Pancreas (tissue), 10 donors: ENCODE data around the gene PARL. TPM values are rescaled to one million over a fixed set of nuclear protein-coding genes. Genes with fewer than 3 reads are reported as not detected.

Source experiments
- ATAC-seq, 4 donors: fragments of 200-7000 bp; cut with Tn5 transposase; one replicate each; pipeline versions ENCODE4 v1.8.0 to v1.9.1; 2020; ENCODE audit warnings: mild to moderate bottlenecking in 4 of 4, moderate library complexity in 4 of 4
- DNase-seq, 6 donors: peaks; one replicate each; pipeline ENCODE4 v3.0.0-alpha.2; 2020
- FAIRE-seq: peaks from 2 replicates; lab custom pipeline; 2012; peaks lifted over from hg19 to GRCh38; lab: Jason Lieb, UNC
- H3K27ac ChIP-seq, 4 donors: fragments of 200-600 bp; sonication (generic); 1 replicate in 3 of 4; 2 replicates in 1 of 4; pipeline versions ENCODE4 v1.5.0 to v1.8.0; 2020
- H3K27me3 ChIP-seq, 4 donors: fragments of 200-600 bp; one replicate each; pipeline ENCODE4 v1.8.0; 2021
- H3K36me3 ChIP-seq, 3 donors: fragments of 200-600 bp; sonication (generic) in 1 of 3; one replicate each; pipeline versions ENCODE4 v1.5.0 to v1.8.0; 2020 to 2021
- H3K4me1 ChIP-seq, 3 donors: fragments of 200-600 bp; one replicate each; pipeline ENCODE4 v1.8.0; 2021
- H3K4me3 ChIP-seq, 4 donors: fragments of 200-600 bp; sonication (generic) in 2 of 4; one replicate each; pipeline versions ENCODE4 v1.5.0 to v1.8.0; 2020 to 2021
- H3K9me3 ChIP-seq, 4 donors: fragments of 200-600 bp; one replicate each; pipeline ENCODE4 v1.8.0; 2021
- CTCF ChIP-seq, 4 donors: fragments of 200-600 bp; sonication (generic) in 3 of 4; IDR thresholded peaks; one replicate each; pipeline versions ENCODE4 v1.5.0 to v1.8.0; 2021; ENCODE audit warnings: antibody characterized with exemption in 4 of 4
- WGBS, 2 donors: extraction: QIAGEN DNeasy Blood & Tissue Kit; methylation state at CpG; one replicate each; pipeline ENCODE4 v1.1.7; 2013; 5-methylcytosine and 5-hydroxymethylcytosine counted together
- intact Hi-C, 3 donors: fragments of 100-400 bp; cut with DNase I; formaldehyde crosslinking; loops; one replicate each; pipeline versions ENCODE4 v1.11.1 to v1.14.2; 2022
- polyA plus RNA-seq, 2 donors: library from polyadenylated mRNA; stranded (reverse); fragments of 200-250 nt; gene quantifications; one replicate each; pipeline ENCODE4 v1.2.3, GENCODE V29; 2013
- total RNA-seq, 6 donors: library from RNA; stranded (reverse); fragmentation: NEBNext Ultra II Directional in 4 of 6; extraction: Animal tissue kit (Norgen Biotek cat#: 25700) in 4 of 6; gene quantifications; one replicate each; pipeline versions ENCODE4 v1.2.1 to v1.2.4, GENCODE V29; 2021 to 2023
- donor health status: healthy with polysubstance abuse.
- donor health status: DM: no; HTN: no; CAD: no; lungs with moderate emphysema.
- donor health status: DM: no; HTN: no; CAD: no.
- donor health status: control.
- donor health status: control.
- donor health status: Bipolar disorder and iron deficiency.
- donor health status: DM: yes; HTN: yes; CAD: no.
- donor health status: DM: no; HTN: no; CAD: no.
- donor health status: DM: no; HTN: no; CAD: no.
- donor health status: DM: yes; HTN: yes; CAD: no.

The PARL gene
- total and polyA plus RNA-seq, 8 donors = 26.4 to 65.8 (median 36.1) TPM

- 89 to 95% methylated on average over 6 of the region's 6 CpGs for WGBS, 2 donors
- no peak overlapping the region for H3K4me3 ChIP-seq
- TF ChIP-seq CTCF (IDR thresholded peaks at IDR 0.05) = no peak
- H3K27me3 ChIP-seq = no peaks in the 10 kb centered on the region
- no peaks in the 10 kb centered on the region for H3K9me3 ChIP-seq
- ATAC-seq (no peak), FAIRE-seq (no peak), DNase-seq (no peak)
- H3K4me1 ChIP-seq = no peaks in the 10 kb centered on the region
- intact Hi-C loops = no loop called here
- H3K27ac ChIP-seq = no peak overlapping the region
- peaks cover 0 to 2% (median 0%) of the 10 kb centered on the region in 3 donors for H3K36me3 ChIP-seq
Observed at GRCh38 chr3:183819831-183820230, 64.8 kb downstream of the PARL start.

GRCh38 chr3:183818706-183819624, 65.7 kb downstream of the PARL start:
- FAIRE-seq (no peak), DNase-seq (no peak)
- intact Hi-C loops = no loop called here

DNA sequence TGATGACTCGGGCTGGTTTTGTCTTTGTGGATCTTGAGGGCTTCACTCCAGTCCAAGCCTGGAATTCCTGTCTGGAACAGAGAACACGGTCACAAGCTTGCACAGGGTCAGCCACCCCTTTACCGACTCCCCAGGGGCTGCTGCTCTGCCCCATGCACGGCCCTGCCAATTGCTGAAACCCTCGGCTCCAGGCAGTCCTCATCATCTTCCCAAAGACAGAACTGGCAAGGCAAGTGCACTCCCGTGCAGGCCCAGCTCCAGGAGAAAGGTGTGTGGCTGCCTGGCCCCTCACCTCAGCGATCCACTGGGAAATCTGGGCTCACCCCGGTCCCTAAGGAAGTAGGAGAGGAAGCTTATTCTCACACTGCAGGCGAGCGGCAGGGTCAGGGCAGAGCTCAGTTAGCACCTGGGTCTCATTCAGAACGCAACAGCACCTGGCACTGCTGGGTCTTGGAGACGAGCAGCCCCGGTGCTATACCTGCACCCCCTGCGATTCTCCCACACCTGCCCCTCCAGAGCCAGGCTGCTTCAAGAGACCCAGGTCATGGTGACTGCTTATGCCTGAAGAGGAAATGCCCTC, 66.5 kb downstream of the PARL start:
- H3K9me3 ChIP-seq = no peaks in the 10 kb centered on the region
- DNase-seq = no peak
- 91 to 97% methylated on average over 14 of the region's 14 CpGs for WGBS, 2 donors
- no peak overlapping the region for H3K27ac ChIP-seq
- intact Hi-C loops = no loop called here
- FAIRE-seq = no peak
- peaks cover 0 to 2% (median 0%) of the 10 kb centered on the region in 3 donors for H3K36me3 ChIP-seq
- H3K4me3 ChIP-seq = no peak overlapping the region
- no peak for TF ChIP-seq CTCF (IDR thresholded peaks at IDR 0.05)
- H3K27me3 ChIP-seq = no peaks in the 10 kb centered on the region
- H3K4me1 ChIP-seq = no peaks in the 10 kb centered on the region
- no peak for ATAC-seq

More at GRCh38 chr3:183818706-183819624, 65.7 kb downstream of the PARL start:
- H3K4me3 ChIP-seq = no peak overlapping the region
- H3K4me1 ChIP-seq = no peaks in the 10 kb centered on the region
- TF ChIP-seq CTCF (IDR thresholded peaks at IDR 0.05) = no peak
- no peak overlapping the region for H3K27ac ChIP-seq
- H3K36me3 ChIP-seq = peaks cover 0 to 2% (median 0%) of the 10 kb centered on the region in 3 donors
- no peaks in the 10 kb centered on the region for H3K9me3 ChIP-seq
- 92 to 93% methylated on average over 23 to 25 of the region's 25 CpGs for WGBS, 2 donors
- ATAC-seq = no peak
- H3K27me3 ChIP-seq = no peaks in the 10 kb centered on the region

DNA sequence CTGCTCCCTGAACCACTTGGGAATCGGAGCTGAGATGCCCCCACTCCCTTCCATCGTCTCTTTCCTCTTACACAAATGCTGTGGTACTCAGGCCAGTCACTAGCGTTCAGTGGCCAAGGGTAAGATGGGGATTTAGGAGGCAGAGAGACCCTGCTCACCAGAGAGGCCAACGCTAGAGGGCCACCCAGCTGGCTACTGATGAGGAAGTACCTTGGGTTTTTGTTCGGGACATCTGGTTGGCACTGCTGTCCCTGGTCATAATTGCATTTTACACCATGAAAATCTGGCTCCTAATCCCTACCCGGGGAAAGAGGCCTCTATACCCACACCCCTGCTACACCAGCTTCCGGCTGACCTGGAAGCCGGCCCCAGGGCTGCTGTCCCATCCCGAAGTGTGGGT, 67.0 kb downstream of the PARL start:
- FAIRE-seq (no peak), ATAC-seq (no peak), DNase-seq (no peak)
- Histone ChIP-seq H3K4me1 (no peaks in the 10 kb centered on the region), H3K27ac (no peak overlapping the region), H3K36me3 (peaks cover 0 to 2% (median 0%) of the 10 kb centered on the region in 3 donors), H3K27me3 (no peaks in the 10 kb centered on the region), H3K9me3 (no peaks in the 10 kb centered on the region), H3K4me3 (no peak overlapping the region)
- WGBS, 2 donors = 92 to 96% methylated on average over 9 of the region's 9 CpGs
- TF ChIP-seq CTCF (IDR thresholded peaks at IDR 0.05) = no peak
- intact Hi-C loops = no loop called here
